GM19328 (cell line): ENCODE results near the gene BCKDHB.
A peak's percentile ranks its signal among the peaks of the same experiment; 100 is the strongest.
"Not testable (repeated sequence)": the region's sequence is repeated elsewhere in the genome, so short reads cannot be mapped to it uniquely, and the experiment has no call there.

Experiments used
- ATAC-seq: cut with Tn5 transposase; IDR thresholded peaks from one replicate; pipeline ENCODE4 v1.9.1; 2021; ENCODE audit warnings: mild to moderate bottlenecking, moderate library complexity; ENCODE audit not compliant: unreplicated experiment

The BCKDHB gene

DNA sequence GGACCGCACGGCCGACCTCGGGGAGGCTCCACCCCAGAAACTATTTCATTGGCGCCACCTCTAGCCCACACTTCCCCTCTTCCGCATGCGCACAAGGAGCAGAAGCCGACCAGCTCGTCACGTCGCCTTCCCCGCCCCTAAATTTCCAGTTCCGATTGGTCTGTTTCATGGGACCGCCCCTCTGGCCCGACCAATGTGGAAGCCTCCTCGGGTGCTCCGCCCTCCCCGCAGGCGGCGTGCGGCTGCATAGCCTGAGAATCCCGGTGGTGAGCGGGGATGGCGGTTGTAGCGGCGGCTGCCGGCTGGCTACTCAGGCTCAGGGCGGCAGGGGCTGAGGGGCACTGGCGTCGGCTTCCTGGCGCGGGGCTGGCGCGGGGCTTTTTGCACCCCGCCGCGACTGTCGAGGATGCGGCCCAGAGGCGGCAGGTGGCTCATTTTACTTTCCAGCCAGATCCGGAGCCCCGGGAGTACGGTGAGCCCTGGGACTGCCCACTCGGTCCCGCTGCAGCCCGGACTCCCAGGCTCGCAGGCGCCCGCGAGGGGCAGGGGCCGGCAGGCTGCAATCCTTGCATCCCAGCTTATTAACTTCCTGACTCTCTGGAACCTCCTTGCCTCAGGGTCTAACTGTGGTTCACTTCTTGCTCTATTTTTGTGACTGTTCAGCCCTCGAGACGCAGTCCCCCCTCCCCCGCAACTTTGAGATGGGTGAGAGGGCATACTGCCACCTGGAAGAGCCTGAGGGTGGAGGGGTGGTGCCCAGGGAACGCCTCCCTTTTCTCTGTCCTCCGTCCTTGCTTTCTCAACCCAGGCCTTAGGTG lies at the start of gene BCKDHB:
TSS of gene BCKDHB (plus strand) at position 254 of the 818 bp plus-strand sequence. CDS start at position 277, 23 bp downstream.
- ATAC-seq: peak; percentile 99

DNA sequence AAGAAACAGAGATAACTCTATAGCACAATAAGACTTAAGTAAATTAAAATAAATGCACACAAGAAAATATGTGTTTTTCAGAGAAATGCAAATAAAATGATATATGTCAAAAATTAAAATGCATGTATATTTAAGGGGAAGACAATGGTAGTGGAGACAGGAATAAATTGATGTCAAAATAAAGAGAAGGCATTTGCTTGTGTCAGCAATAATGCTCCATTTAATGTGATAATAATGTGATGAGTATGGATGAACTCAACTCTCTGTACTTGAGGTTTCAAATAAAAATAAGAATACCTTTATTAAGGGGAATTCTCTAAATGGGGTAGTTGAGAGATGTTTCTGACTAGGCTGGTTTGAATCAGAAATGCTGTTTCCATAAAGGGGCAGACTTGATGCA lies 45.7 kb upstream of the BCKDHB start:
- ATAC-seq: no peak

DNA sequence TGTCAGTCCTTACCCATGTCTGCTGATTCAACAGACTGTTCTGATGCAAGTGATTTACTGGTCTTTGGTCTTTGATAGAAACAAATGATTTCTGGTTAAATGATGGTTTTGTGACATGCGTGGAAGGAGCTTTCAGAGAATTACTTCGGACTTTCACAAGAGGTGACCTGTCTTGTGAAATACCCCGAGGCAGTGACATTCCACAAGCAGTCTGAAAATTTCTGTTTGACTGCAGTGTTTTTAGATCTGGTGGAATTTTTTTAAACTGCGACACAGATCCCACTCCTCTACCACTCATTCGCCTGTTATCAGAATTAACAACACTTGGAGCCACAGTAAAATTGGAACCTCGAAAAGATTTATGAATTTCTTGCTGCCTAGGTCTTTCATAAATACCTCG lies 38.3 kb upstream of the BCKDHB start:
- not testable (repeated sequence) for ATAC-seq

DNA sequence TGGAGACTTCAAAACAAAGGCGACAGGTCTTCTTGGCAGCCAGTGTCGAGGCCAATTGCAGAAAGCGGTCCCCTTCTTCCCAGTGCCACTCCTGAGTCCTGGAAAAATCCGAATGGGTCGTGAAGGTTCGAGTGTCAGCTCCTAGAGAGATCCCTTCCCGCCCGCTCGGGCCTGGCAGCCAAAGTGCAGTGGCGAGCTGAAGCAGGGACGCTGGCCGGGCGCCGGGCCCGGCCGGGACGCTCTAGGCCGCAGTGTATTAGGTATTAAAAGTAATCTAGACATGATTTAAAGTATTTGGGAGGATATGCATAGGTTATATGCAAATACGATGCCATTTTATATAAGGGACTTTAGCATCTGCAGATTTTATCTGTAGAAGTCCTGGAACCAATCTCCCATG lies 36.0 kb upstream of the BCKDHB start:
- ATAC-seq: not testable (repeated sequence)

DNA sequence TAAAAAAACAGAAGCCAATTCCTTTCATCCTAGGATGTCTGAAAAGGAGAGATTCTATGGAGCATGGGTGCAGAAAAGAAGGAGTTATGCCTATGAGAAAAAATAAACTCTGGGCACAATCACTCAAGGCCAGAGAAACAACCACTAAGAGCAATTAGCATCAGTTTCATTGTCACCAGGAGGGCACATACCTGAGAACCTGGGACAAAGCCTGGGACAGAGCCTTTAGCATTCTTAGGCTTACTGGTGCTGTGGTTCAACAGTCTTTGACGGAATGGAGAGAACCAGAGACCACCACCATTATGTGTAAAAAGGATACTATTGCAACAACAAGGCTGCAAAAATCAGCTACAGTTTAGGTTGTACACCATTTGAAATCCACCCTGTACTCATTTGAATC lies 29.4 kb upstream of the BCKDHB start:
- ATAC-seq: no peak

DNA sequence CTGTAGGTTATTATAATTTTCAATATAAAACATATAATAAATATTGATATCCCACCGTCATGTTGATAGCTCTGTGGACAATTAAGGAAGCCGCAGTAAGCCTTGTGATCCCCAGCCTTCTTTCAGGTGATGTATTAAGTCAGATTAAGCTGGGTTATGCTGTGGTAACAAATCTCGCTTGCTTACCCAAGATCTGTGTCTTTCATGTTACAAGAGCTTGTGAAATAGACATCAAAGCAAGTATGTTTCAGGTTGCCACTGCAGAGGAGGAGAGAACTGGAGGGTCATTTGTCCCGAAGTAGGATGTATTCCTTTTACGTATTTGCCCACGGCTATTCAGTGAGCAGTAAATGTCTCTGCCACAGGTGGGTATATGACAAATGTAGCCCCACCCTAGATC lies 17.8 kb upstream of the BCKDHB start:
- ATAC-seq: no peak

DNA sequence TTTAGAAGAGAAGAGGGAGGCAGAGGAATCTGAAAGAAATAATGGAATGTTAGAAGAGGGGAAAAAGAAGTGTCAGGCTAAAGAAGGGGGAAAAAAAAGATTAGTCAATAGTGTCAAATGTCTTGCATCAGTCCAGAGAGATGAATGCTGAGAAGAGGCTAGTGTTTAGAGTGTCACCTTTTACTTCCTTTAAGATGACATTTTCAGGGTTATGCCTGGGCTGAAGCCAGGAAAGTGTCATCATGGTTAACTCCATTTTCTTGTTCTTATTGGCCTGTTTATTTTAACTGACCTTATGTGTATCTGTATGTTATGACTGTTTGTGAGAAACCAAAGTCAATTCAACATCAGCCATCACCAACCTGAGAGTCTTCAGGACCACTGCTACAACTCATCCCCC lies 15.0 kb upstream of the BCKDHB start:
- no peak for ATAC-seq

DNA sequence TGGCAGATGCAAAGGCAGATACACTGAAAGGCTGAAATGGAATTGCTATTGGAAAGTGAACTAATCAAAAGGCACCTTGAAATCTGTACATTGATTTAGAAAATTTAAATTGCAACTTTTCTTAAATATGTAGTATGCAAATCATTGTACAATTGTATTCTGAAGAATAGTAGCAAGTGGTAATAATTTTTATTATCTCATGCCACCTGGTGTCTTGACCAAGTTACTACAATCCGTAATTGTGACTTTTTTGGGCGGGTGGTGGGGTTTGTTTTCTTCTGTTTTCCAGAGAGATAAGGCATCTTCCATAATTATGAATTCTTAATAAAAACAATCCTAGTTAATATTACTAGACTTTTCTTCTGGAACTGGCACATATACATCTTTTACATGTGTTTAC lies 12.5 kb upstream of the BCKDHB start:
- no peak for ATAC-seq

DNA sequence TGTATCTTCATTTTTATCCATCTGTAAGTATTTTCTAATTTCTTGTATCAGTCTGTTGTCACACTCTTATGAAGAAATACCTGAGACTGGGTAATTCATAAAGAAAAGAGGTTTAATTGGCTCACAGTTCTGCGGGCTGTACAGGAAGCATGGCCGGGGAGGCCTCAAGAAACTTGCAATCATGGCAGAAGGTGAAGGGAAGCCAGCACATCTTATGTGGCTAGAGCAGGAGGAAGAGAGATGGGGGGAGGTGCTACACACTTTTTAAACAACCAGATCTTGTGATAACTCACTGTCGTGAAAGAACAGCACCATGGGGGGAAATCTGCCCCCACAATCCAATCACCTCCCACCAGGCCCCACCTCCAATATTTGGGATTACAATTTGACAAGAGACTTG lies 10.9 kb upstream of the BCKDHB start:
- ATAC-seq: no peak

DNA sequence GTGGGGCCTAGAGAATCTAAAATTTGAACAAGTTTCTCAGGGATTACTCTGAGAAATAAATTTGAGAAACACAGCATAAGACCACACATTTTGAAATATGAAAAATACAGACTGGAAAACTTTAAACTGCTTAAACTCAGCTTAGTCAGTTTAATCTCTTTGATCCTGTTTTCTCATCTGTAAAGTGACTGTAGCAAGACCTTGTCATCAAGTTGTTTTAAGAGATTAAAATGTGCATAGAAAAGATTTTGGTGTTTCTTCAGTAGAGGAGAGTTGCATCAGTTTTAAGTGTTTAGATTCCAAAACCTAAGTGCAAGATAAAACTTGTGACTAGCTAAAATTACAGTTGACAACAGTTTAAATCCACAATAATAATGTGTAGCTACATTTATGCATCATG lies 8.1 kb upstream of the BCKDHB start:
- ATAC-seq: no peak

DNA sequence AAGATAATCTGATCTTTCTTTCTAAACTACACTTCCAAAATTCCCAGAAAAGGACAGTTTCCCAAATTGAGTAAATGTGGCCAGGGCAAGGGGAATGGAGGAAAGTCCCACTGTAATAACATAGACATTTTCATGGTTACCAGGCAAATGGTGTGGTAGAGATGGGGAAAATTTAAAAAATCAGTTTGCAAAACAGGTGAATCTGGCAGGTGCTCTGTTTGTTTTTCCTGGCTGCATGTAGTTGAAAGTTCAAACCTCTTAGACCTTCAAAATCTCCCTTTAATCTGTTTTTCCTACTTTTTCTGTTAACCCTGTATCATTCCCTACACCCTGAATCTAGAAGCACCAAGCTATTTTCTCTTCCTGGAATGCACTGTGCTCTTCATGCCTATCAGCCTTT lies 2.0 kb upstream of the BCKDHB start:
- ATAC-seq: no peak

DNA sequence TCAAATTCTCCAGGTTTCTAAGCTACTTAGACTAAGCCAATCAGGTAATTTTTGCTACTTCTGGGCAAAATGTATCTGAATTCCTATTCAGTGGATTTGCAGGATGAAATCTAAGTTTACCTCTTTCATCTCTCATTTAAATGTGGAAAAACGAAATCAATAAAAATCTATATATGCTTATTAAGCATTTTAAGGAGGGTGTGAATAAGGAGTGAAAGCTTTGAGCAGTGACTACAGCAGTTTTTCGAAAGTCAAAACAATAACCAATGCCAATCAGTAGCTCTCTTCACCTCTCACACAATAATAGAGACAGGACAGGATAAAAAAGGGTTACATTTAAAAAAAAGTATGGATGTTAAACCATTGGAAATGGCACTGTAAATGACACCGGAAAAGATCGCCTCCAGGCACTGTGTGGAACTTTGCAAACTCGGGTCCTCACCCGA lies 476 bp upstream of the BCKDHB start:
- peak; percentile 7 for ATAC-seq

DNA sequence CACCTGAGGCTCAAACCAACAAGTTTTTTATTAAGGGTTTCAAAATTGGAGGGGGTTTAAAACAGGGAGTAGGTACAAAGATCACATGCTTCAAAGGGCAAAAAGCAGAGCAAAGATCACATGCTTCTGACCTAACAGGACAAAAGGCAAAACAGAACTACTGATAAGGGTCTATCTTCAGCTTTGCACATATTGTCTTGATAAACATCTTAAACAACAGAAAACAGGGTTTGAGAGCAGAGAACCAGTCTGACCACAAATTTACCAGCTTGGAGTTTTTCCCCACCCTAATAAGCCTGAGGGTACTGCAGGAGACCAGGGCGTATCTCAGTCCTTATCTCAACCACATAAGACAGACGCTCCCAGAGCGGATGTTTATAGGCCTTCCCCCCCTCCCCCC lies 16.1 kb downstream of the BCKDHB start:
- ATAC-seq: not testable (repeated sequence)

DNA sequence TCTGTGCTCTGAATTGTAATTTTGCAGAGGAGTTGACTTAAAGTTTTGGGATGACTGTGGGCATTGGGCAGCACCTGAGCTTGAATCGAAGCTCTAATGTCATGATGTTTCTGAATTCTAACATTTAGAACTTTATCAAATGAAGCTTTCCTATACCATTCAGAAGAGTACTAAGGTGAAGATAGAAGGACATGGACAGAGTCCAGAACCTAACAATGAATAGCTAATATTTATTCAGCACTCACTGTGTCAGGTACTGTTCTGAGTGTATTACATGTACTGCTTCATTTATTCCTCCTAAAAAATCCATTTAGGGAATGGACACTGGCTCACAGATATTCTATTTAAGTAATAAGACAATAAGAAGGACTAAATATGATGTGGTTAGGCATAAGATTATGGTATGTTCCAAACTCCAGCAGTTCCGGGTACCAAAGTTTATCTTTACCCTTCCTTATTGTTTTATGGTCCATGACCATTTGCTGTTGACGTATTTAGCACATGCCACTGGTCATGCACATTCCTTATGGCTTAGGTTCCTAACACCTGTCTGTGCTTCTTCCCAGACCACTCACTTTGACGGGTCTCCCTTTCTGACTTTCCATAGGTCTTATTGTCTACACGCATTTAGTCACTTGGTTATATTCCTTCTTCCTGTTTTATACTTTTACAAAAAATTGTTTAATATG lies 20.3 kb downstream of the BCKDHB start:
- ATAC-seq: no peak

DNA sequence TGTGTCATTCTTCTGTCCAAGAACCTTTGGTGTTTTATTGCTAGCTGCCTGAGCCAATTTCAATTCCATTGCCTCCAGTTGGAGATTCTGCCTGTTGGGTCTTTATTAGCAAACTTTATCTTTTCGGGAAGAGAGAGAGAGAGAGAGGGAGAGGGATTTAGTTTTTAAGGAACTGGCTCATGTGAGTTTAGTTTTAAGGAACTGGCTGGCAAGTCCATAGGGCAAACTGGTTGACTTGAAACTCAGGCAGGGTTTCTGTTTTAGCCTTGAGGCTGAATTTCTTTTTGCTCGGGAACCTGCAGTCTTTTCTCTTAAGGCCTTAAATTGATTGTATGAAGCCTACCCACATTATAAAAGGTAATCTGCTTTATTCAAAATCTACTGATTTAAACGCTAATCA lies 23.0 kb downstream of the BCKDHB start:
- ATAC-seq: no peak

DNA sequence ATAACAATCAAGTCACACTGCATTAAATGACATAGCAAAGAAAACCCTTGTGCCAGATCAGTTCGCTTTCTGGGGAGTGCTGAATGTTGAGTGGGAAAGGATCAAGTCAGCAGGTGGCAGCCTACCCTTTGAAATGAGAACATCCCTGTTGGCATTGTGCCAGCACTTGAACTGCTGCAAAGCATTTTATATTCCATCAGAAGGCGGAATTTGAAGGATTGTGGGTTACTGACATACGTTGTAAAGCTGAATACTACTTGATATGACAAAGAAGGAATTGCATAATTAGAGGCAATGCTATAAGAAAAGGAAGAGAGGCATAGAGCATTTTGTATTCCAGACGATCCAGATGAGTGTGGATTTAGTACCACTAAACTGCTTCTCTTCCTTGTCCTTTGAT lies 26.5 kb downstream of the BCKDHB start:
- no peak for ATAC-seq

DNA sequence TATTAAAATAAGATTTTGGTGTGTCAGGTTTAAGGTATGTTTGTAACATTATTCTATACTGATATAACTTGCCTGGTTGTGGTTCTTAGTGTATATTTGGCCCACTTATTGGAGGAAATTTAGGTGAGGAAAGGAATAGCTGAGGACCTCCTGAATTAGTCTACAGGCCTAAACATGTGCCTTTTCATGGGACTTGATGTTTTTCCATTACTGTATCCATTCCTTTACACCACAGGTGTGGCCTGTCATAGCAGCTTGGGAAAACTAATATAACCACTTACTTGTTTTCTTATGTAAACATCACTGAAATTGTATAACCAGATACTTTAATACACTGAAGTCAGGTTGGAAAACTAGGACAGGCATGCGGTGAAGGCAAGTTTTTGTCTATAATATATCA lies 27.6 kb downstream of the BCKDHB start:
- no peak for ATAC-seq

DNA sequence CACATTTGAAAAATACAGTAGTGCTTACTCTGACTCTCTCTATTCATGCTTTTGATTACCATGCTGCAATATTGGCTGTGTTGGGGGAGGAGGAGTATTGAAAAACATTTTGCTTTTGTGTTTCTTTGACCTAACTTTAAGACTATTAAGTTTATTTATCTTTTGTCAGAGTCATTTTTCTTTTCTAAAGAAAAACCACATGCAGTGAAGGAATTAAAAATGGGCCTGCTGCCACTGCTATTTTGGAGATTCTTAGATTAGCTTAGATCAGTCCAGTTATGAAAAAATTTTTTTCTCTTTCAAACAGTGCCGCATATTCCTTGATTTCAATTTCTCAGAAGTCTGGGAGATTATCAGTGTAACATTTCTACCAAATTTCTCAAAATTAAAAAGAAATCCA lies 36.1 kb downstream of the BCKDHB start:
- ATAC-seq: no peak

DNA sequence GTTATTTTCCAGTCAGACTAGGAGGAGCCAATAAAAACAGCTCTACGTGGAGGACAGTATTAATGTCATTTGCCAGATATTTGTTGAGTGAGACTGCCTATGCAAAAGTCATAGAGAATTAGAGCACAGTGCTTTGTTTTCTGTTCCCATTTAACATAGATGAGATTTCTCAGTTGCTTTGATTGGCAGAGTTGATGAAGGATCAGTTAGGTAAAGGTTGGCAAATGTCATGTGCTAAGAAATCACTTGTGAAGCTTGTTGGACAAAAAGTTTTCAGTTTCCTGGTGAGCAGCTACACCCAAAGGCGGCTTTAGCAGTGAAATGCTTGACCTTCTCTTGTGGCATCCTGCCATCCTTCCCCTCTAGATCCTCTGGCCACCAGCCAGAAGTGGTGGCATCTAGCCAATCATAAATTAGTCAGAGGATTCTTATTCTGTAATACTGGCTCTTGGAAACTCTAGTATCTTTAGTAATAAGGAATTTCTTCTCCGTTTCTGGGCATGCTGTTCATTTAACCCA lies 37.0 kb downstream of the BCKDHB start:
- no peak for ATAC-seq

DNA sequence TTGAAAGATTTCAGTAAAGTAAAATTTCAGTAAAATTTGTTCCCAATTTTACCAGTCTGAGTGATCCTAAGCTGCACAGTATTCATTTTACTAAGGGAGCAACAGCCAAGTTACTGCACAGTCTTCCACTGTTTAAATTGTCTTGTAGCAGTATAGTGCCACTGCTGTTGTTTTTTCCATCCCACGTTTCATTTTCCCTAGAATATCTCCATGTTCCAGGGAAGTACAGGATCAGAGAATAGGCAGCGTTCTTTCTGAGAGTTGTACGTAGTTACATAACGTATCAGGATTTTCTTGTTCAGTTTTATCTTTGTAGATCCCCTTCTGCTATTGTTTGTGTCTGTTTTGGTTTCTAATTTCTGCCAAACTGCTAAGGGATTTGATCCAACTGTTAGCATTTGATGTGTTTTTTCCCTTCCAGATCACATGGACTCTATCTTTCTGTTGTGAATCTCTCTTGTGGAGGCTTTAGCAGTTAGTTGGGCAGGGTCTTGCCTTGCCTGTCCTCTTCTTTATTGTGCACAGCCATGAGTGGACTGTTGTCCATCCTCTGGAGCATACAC lies 38.4 kb downstream of the BCKDHB start:
- no peak for ATAC-seq

DNA sequence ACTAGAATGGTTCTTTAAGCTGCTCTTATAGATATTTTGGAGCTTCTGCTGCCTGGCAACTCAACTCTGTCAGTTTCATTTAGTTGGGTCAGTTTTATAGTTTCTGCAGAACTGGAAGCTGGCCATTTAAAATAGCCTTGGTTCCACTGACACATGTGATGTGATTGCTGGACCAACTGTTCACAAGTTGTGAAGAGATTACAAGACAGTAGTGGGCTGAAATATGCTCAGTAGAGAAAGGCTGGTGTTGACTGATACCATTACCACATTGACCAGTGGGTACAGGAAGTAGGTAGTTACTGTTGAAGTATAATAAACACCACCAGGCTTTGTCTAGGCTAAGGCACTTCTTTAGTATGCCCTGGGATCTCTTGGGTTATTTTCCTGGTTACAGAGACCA lies 39.0 kb downstream of the BCKDHB start:
- no peak for ATAC-seq

DNA sequence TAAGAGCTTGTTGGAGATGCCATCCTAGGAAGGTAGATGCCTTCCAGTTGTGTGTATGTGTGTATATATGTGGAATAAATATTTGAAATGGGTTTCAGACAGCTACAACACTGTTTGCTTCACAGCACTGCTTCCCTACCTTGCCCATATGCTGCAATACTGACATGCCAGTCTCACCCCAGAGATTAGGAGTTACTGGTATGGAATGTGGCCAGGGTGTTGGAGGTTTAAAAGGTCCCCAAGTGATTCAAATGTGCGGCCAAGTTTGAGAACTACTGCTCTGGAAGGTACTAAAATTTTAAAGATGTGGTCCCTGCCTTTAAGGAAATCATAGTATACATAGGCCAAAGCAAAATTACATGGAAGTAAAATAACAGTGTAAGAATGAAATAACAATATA lies 39.5 kb downstream of the BCKDHB start:
- ATAC-seq: no peak
